Endodermal cell (in vitro differentiated cells): ENCODE measurements around the gene CACNA1H. TPM values are rescaled to one million over a fixed set of nuclear protein-coding genes. Genes with fewer than 3 reads are reported as not detected.

Source experiments
- DNase-seq: peaks from one replicate; pipeline ENCODE4 v3.0.0-alpha.2; 2017
- H3K27ac ChIP-seq: 2 replicates; pipeline ENCODE4 v1.5.1; 2013; ENCODE audit warnings: mild to moderate bottlenecking, low read depth, low read length, moderate library complexity
- H3K27me3 ChIP-seq: 2 replicates; pipeline ENCODE4 v1.6.1; 2013; ENCODE audit warnings: mild to moderate bottlenecking, low read length, moderate library complexity; ENCODE audit not compliant: insufficient read depth, control insufficient read depth, poor library complexity, severe bottlenecking
- H3K36me3 ChIP-seq: 2 replicates; pipeline ENCODE4 v1.7.0; 2013; ENCODE audit warnings: mild to moderate bottlenecking, low read length, moderate library complexity; ENCODE audit not compliant: control insufficient read depth, insufficient read depth
- H3K4me1 ChIP-seq: one replicate; pipeline ENCODE4 v1.7.0; 2013; ENCODE audit warnings: low read length; ENCODE audit not compliant: control insufficient read depth, insufficient read depth
- H3K4me3 ChIP-seq: 2 replicates; pipeline ENCODE4 v1.5.1; 2013; ENCODE audit warnings: mild to moderate bottlenecking, low read length, moderate library complexity
- H3K9ac ChIP-seq: 2 replicates; pipeline ENCODE4 v1.6.1; 2013; ENCODE audit warnings: mild to moderate bottlenecking, low read length, moderate library complexity; ENCODE audit not compliant: poor library complexity, severe bottlenecking; ENCODE audit errors: extremely low read depth
- H3K9me3 ChIP-seq: 2 replicates; pipeline ENCODE4 v1.6.1; 2013; ENCODE audit warnings: mild to moderate bottlenecking, low read length, moderate library complexity; ENCODE audit not compliant: control insufficient read depth
- H3K27ac Mint-ChIP-seq: 2 replicates; pipeline ENCODE4 v1.8.0; 2020; ENCODE audit warnings: mixed read lengths
- H3K27me3 Mint-ChIP-seq: 2 replicates; pipeline ENCODE4 v1.8.0; 2021; ENCODE audit warnings: mild to moderate bottlenecking, mixed read lengths; ENCODE audit not compliant: insufficient read depth
- H3K36me3 Mint-ChIP-seq: 2 replicates; pipeline ENCODE4 v1.8.0; 2020; ENCODE audit warnings: low read depth, mixed read lengths
- H3K4me1 Mint-ChIP-seq: 2 replicates; pipeline ENCODE4 v1.8.0; 2020; ENCODE audit warnings: mixed read lengths
- H3K4me3 Mint-ChIP-seq: 2 replicates; pipeline ENCODE4 v1.8.0; 2020; ENCODE audit warnings: mild to moderate bottlenecking, moderate library complexity, mixed read lengths
- H3K9me3 Mint-ChIP-seq: 2 replicates; pipeline ENCODE4 v1.8.0; 2020; ENCODE audit warnings: mild to moderate bottlenecking, mixed read lengths
- WGBS, 2 experiments: methylation state at CpG; one replicate each; pipeline versions ENCODE4 v1.1.5 to v1.1.7; 2013; ENCODE audit warnings: missing lambda C conversion rate in 2 of 2, mixed read lengths in 1 of 2; ENCODE audit not compliant: insufficient coverage in 1 of 2, insufficient read length in 1 of 2; 5-methylcytosine and 5-hydroxymethylcytosine counted together
- total RNA-seq, 2 donors: library from RNA; stranded (reverse); fragmentation: NEBNext Ultra II Directional in 1 of 2; extraction: Animal tissue kit (Norgen Biotek cat#: 25700) in 1 of 2; gene quantifications; 2 replicates in 1 of 2; 3 replicates in 1 of 2; pipeline ENCODE4 v1.2.1, GENCODE V29; 2021
- TF ChIP-seq, protein P1 (sequence below): fragments of 200-600 bp; sonication (generic); conservative IDR thresholded peaks from 2 replicates; pipeline ENCODE4 v1.5.0; 2021; ENCODE audit warnings: antibody characterized with exemption, mild to moderate bottlenecking

CACNA1H gene
- total RNA-seq, 2 donors from 2014 or later: 31.6 to 45.0 TPM

DNA sequence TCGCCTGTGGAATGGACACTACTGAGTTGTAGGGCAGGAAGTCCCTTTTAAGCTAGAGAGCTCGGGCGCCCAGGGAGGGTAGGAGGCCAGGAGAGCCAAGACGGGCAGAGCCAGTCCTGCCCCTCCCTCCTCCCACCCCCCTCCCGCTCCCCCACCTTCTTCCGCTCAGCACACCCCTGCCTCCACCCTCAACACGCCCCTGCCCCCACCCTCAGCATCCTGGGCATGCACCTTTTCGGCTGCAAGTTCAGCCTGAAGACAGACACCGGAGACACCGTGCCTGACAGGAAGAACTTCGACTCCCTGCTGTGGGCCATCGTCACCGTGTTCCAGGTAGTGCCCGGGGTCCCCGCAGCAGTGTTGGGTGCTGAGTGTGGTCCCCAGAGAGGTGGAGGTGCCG is 53.9 kb downstream of the CACNA1H start:
- H3K4me1 Mint-ChIP-seq: no peaks in the 10 kb centered on the region

DNA sequence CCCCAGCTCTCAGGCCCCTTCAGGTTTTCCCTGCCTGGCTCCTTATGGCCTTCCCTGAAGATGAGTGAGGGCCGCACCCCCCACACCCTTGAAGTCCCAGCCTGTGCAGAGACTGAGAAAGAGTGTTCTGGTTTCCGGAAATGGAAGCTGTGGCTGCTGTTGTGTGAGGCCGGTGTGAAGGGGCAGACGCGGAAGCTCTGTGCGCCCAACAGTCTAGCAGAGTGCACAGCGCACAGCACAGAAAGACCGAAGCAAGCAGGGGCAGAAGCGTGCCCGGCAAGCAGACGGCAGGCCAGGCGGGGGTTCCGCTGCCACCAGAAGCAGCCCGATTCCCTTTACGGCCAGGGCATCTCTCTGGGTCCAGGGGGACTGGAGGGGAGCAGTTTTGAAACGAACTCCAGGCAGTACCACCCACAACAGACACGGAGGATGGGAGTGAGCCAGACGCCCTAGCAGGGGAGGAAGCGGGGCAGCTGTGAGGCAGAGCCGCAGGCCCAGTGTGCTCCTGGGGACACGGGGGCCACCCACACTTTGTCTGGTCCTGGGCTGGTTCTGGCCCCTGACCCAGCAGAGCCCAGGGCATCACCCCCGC is 55.4 kb downstream of the CACNA1H start:
- Mint-ChIP-seq H3K27me3 (no peaks in the 10 kb centered on the region), H3K9me3 (no peaks in the 10 kb centered on the region), H3K4me3 (no peak overlapping the region), H3K36me3 (peaks cover 18% of the 10 kb centered on the region), H3K27ac (no peak overlapping the region), H3K4me1 (no peaks in the 10 kb centered on the region)
- Histone ChIP-seq H3K4me1 (no peaks in the 10 kb centered on the region), H3K27ac (no peak overlapping the region), H3K9ac (no peak overlapping the region), H3K36me3 (peaks cover 7% of the 10 kb centered on the region), H3K27me3 (no peaks in the 10 kb centered on the region), H3K4me3 (no peak overlapping the region), H3K9me3 (no peaks in the 10 kb centered on the region)
- DNase-seq: no peak
- WGBS, 2 experiments: 93 to 97% methylated on average over 12 to 22 of the region's 22 CpGs
- TF ChIP-seq, protein P1, sequence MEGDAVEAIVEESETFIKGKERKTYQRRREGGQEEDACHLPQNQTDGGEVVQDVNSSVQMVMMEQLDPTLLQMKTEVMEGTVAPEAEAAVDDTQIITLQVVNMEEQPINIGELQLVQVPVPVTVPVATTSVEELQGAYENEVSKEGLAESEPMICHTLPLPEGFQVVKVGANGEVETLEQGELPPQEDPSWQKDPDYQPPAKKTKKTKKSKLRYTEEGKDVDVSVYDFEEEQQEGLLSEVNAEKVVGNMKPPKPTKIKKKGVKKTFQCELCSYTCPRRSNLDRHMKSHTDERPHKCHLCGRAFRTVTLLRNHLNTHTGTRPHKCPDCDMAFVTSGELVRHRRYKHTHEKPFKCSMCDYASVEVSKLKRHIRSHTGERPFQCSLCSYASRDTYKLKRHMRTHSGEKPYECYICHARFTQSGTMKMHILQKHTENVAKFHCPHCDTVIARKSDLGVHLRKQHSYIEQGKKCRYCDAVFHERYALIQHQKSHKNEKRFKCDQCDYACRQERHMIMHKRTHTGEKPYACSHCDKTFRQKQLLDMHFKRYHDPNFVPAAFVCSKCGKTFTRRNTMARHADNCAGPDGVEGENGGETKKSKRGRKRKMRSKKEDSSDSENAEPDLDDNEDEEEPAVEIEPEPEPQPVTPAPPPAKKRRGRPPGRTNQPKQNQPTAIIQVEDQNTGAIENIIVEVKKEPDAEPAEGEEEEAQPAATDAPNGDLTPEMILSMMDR: no peak

More for the DNA sequence above, 53.9 kb downstream of the CACNA1H start:
- TF ChIP-seq, protein P1: no peak
- Mint-ChIP-seq H3K27me3 (no peaks in the 10 kb centered on the region), H3K36me3 (peaks cover 19% of the 10 kb centered on the region), H3K9me3 (no peaks in the 10 kb centered on the region), H3K27ac (no peak overlapping the region), H3K4me3 (no peak overlapping the region)
- Histone ChIP-seq H3K27ac (no peak overlapping the region), H3K4me3 (no peak overlapping the region), H3K9me3 (no peaks in the 10 kb centered on the region), H3K4me1 (no peaks in the 10 kb centered on the region), H3K9ac (no peak overlapping the region), H3K27me3 (no peaks in the 10 kb centered on the region), H3K36me3 (peaks cover 7% of the 10 kb centered on the region)
- WGBS, 2 experiments: 81 to 92% methylated on average over 5 to 11 of the region's 16 CpGs
- DNase-seq: no peak

DNA sequence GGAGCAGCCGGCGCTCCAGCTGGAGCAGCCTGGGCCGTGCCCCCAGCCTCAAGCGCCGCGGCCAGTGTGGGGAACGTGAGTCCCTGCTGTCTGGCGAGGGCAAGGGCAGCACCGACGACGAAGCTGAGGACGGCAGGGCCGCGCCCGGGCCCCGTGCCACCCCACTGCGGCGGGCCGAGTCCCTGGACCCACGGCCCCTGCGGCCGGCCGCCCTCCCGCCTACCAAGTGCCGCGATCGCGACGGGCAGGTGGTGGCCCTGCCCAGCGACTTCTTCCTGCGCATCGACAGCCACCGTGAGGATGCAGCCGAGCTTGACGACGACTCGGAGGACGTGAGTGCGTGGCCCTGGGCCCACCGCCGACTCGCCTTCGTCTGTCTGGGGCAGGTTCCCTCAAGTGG is 56.2 kb downstream of the CACNA1H start:
- DNase-seq: no peak
- TF ChIP-seq, protein P1: no peak
- 95 to 96% methylated on average over 26 to 43 of the region's 43 CpGs for WGBS, 2 experiments
- Histone ChIP-seq H3K4me1 (no peaks in the 10 kb centered on the region), H3K9ac (no peak overlapping the region), H3K4me3 (no peak overlapping the region), H3K27me3 (no peaks in the 10 kb centered on the region), H3K36me3 (peaks cover 7% of the 10 kb centered on the region), H3K9me3 (no peaks in the 10 kb centered on the region), H3K27ac (no peak overlapping the region)
- peaks cover 15% of the 10 kb centered on the region for H3K36me3 Mint-ChIP-seq
- no peak overlapping the region for H3K27ac Mint-ChIP-seq
- H3K9me3 Mint-ChIP-seq: no peaks in the 10 kb centered on the region
- H3K4me3 Mint-ChIP-seq: no peak overlapping the region
- no peaks in the 10 kb centered on the region for H3K27me3 Mint-ChIP-seq
- no peaks in the 10 kb centered on the region for H3K4me1 Mint-ChIP-seq
